HG03039 (cell line): ENCODE data around the gene TPPP3.

Source experiments
- ATAC-seq: cut with Tn5 transposase; IDR thresholded peaks from one replicate; pipeline ENCODE4 v1.9.1; 2021; ENCODE audit warnings: mild to moderate bottlenecking, moderate library complexity; ENCODE audit not compliant: unreplicated experiment

Gene TPPP3

DNA sequence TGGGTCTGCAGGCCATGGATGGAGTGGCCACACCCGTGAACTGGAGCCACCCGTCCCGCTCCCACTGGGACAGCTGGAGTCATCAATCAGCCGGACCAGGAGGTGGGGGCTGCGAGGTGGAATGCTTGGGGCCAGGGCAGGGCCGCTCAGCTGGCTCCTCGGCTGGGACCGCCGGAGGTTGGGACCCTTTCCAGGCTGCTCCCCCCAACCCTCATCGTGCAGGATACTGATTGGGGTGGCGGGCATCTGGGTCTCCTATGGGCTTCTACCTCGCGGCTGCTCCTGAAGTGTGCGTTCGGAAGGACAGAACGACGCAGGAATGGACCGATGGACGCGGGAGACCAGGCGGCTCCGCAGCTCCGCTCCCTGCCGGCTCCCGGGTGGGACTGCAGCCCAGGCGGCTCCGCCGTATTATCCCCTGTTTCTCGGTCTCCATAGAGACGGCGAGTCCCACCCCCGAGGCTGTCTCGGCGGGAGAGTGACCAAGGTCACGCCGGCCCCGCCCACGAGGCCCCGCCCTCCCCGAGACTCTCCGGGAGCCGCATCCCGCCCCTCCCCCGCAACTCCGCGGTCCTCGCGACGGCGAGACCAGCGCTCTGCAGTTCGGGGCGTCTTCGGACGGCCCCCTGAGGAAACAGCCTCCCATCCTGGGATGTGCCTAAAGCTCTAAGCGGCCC is at the start of gene TPPP3:
TPPP3 (minus strand) TSS at position 388 of the 677 bp plus-strand sequence. CDS start 2,387 bp downstream, outside the sequence.
- no peak for ATAC-seq

- no peak for ATAC-seq
Measured at GRCh38 chr16:67442581-67443255, 49.4 kb upstream of the TPPP3 start.

GRCh38 chr16:67441907-67442306 is 48.6 kb upstream of the TPPP3 start:
- no peak for ATAC-seq

DNA sequence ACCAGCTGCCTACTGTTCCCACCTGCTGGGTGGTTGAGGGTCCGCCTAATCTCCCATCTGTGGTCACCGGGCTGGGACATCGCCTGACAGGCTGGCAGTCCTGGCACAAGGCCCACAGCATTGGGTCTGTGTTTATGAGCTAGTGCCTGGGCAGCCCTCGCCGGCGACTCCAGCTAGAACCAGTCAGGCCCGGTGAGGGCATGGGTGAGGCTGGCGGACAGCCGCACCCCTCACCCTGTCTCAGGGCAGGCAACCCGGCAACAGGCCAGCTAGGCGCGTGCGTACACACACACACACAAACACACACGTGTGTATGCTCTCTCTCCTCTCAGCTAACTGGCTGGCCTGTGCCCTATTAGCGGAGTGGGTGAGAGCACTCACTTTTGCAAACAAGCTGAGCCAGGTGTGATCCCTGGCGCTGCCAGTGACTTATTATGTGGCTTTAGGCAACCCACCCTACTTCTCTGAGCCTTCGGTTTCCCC is 48.0 kb upstream of the TPPP3 start:
- no peak for ATAC-seq

GRCh38 chr16:67438824-67439393 is 45.6 kb upstream of the TPPP3 start:
- ATAC-seq = no peak

DNA sequence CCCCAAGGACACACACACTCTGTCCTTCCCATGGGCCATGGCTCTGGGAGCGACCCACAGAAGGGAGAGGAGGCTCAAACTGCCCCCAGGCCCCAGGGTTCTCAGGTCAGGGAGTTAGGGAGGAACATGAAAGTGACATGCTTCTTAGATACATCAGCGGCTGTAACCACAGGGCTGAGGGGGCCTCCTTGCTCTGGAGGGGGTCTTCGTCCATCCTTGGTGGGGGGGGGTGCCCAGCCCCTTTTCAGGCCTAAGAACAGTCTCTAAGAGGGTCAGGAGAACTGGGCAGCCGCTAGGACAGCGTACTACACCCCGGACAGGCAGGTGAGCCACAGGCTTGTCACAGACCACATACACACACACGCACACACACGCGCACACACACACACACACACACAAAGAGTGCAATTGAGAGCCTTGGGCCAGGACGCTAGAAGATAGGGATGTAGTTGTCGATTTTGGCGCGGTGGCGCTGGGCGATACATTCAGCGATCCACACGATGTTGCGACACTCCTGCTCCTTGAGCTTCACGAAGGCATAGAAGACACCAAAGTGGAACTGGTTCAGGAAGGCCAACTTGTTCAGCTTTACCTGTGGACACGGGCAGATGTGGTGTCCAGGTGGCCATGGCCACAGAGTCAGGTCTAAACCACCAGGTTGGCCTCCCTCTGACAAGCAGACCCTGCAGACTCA is 44.9 kb upstream of the TPPP3 start:
- no peak for ATAC-seq

- ATAC-seq = no peak
Measured at GRCh38 chr16:67437513-67437912, 44.2 kb upstream of the TPPP3 start.

DNA sequence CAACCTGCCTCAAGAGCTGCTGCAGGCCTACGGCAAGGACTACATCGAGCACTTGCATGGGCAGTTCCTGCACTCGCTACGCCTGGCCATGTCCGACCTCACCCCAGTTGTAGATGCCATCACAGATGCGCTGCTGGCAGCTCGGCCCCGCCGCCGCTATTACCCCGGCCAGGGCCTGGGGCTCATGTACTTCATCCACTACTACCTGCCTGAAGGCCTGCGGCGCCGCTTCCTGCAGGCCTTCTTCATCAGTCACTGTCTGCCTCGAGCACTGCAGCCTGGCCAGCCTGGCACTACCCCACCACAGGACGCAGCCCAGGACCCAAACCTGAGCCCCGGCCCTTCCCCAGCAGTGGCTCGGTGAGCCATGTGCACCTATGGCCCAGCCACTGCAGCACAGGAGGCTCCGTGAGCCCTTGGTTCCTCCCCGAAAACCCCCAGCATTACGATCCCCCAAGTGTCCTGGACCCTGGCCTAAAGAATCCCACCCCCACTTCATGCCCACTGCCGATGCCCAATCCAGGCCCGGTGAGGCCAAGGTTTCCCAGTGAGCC is 43.4 kb upstream of the TPPP3 start:
- no peak for ATAC-seq

- ATAC-seq = no peak
Measured at GRCh38 chr16:67435758-67436164, 42.5 kb upstream of the TPPP3 start.

GRCh38 chr16:67433131-67433719 is 39.9 kb upstream of the TPPP3 start:
- ATAC-seq = no peak

- ATAC-seq = no peak
Measured at GRCh38 chr16:67432506-67432890, 39.2 kb upstream of the TPPP3 start.

DNA sequence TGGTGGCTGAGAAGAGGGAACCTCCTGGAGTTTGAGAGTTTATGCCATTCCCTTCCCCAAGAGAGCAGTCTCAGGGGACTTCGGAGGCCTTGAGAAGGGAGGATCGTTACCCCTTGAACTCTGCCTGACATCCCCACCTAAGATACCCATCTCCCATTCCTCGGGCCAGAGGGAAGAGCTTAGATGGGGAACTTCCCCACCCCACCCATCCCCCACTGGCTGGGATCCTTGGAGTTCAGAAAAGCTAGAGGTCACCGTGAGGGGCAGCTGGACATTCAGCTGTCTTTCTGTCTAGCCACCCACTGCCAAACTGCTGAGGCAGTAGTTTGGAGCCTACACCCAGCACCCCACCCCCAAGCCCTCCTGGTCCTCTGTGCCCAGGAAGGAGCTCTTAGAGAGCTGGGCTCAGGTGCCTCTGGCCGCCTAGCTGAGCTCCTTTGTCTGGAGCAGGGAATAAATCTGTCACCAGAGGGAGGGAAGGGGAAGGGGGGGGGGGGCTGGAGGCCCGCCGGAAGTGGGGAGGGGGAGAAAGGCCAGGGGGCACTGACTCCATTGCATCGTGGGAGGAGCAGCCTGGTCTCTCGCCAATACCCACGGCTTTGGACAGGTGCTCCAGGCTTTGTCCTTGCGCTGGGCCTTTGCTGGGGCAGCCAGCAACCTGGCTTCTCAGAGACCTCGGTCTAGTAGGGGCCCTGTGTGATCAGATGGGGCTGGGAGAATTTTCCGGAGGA is 38.6 kb upstream of the TPPP3 start:
- no peak for ATAC-seq

GRCh38 chr16:67430977-67431774 is 37.9 kb upstream of the TPPP3 start, which contains the start of gene HSD11B2:
HSD11B2 (plus strand) TSS chr16:67431121; CDS start chr16:67431249, 128 bp downstream.
- no peak for ATAC-seq

DNA sequence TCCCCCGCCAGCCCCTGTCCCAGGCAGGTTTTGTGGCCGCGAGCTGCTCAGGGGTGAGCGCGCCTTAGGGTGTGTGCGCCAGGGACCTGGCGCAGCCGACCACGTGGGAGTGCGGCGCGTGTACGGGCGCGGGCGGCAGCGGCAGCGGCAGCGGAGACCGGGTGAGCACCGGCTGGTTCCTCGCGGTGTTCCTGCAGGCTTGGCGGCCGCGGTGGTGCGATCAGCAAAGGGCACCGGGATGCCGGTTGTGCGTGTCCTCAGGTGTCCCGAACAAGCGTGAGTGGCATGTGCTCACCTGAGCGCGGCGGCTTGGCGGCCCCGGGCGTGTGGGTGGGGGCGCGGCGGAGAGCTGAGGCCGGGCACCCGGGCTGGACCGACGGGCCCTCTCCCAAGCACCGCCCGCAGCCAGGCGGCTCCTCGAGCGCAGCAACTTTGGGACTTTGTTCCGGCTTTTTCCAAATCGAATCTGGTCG is 37.2 kb upstream of the TPPP3 start:
- no peak for ATAC-seq

DNA sequence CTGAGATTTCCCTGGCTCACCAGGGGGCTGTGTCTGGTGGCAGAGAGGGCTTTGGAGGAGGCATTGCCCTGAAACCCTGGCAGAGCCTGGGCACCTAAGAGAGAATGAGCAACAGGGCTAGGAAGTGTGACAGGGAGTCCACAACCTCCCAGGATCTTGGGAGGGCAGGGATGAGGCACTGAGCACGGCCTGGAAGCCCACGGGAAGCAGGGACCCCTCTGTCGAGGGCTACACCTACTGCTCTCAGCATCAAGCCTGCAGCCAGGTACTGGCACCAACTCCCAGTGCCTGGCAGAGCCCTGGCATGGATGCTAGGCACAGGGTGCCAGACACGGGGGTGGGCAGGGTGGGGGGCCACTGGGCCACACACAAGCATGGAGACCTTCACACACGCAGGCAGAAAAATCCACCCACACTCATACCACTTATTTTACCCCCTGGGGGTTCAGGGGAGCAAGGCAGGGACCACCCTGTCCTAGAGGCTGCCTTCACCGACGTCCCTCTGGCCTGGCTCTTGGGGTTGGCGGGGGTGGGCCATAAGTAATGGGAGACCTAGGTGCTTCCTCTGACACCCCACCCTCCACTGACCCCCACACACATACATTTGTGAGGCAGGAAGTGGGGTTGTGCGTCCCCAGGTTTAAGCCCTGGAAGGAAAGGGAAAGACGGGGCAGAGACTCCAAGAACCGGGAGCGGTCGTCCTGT is 36.7 kb upstream of the TPPP3 start:
- no peak for ATAC-seq

GRCh38 chr16:67429053-67429798 is 35.9 kb upstream of the TPPP3 start:
- no peak for ATAC-seq

GRCh38 chr16:67428146-67428731 is 34.9 kb upstream of the TPPP3 start:
- ATAC-seq = no peak
